Breast epithelium (tissue), 3 donors: ENCODE measurements around the gene UNC13B.

Source experiments
- POLR2A ChIP-seq: fragments of 450-650 bp; IDR thresholded peaks from one replicate; pipeline ENCODE4 v1.6.1; 2016; ENCODE audit warnings: antibody characterized with exemption, mild to moderate bottlenecking, moderate library complexity
- TF ChIP-seq, protein P1 (sequence below), 3 donors: fragments of 450-650 bp; IDR thresholded peaks; one replicate each; pipeline ENCODE4 v1.5.1; 2016 to 2017; ENCODE audit warnings: antibody characterized with exemption in 3 of 3, mild to moderate bottlenecking in 3 of 3, moderate library complexity in 3 of 3

DNA sequence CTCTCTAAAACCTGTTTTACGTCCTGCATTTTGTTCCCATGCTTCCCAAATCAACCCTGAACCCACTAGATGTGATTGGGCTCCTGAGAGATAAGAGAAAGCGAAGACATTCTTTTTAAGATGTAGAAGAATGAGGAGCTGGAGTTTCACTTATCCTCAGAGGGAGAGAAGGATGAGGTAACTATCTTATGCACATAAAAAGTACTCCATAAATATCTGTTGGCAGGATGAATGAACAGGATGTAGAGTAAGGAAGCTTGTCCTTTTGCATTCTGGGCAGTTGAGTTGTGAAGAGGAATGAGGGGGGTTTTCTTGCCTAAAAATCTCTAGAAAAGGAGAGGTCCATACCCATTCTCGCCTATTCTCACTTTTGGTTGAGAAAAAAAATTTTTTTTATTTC, 163.2 kb downstream of the UNC13B start:
- TF ChIP-seq POLR2A: no peak
- TF ChIP-seq, protein P1, sequence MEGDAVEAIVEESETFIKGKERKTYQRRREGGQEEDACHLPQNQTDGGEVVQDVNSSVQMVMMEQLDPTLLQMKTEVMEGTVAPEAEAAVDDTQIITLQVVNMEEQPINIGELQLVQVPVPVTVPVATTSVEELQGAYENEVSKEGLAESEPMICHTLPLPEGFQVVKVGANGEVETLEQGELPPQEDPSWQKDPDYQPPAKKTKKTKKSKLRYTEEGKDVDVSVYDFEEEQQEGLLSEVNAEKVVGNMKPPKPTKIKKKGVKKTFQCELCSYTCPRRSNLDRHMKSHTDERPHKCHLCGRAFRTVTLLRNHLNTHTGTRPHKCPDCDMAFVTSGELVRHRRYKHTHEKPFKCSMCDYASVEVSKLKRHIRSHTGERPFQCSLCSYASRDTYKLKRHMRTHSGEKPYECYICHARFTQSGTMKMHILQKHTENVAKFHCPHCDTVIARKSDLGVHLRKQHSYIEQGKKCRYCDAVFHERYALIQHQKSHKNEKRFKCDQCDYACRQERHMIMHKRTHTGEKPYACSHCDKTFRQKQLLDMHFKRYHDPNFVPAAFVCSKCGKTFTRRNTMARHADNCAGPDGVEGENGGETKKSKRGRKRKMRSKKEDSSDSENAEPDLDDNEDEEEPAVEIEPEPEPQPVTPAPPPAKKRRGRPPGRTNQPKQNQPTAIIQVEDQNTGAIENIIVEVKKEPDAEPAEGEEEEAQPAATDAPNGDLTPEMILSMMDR (IDR thresholded peaks at IDR 0.05): no peak
